D721Med (cell line): ENCODE data around the gene EPHA4.
A peak's percentile ranks its signal among the peaks of the same experiment; 100 is the strongest.

Source experiments
- DNase-seq: peaks from one replicate; pipeline ENCODE4 v3.0.0; 2011; ENCODE audit warnings: low spot score; ENCODE audit not compliant: insufficient read length
- FAIRE-seq: peaks from 2 replicates; lab custom pipeline; 2011; peaks lifted over from hg19 to GRCh38; lab: Jason Lieb, UNC
- CTCF ChIP-seq: IDR thresholded peaks from 2 replicates; pipeline ENCODE4 v1.5.1; 2012; ENCODE audit warnings: mild to moderate bottlenecking, control low read depth; ENCODE audit not compliant: insufficient read depth; ENCODE audit errors: missing control alignments

Gene EPHA4

GRCh38 chr2:221454459-221455105 lies 117.5 kb downstream of the EPHA4 start:
- TF ChIP-seq CTCF = peak; percentile 30
- FAIRE-seq = peak; percentile 91
- no peak for DNase-seq

- no peak for FAIRE-seq
- TF ChIP-seq CTCF = no peak
Measured at GRCh38 chr2:221451862-221452788, 120.0 kb downstream of the EPHA4 start.

GRCh38 chr2:221450280-221450679 lies 121.8 kb downstream of the EPHA4 start:
- no peak for TF ChIP-seq CTCF
- DNase-seq (no peak), FAIRE-seq (no peak)

More at GRCh38 chr2:221451862-221452788, 120.0 kb downstream of the EPHA4 start:
- DNase-seq = no peak

GRCh38 chr2:221449406-221449805 lies 122.7 kb downstream of the EPHA4 start:
- no peak for DNase-seq
- no peak for TF ChIP-seq CTCF
- no peak for FAIRE-seq

GRCh38 chr2:221448844-221449390 lies 123.2 kb downstream of the EPHA4 start:
- FAIRE-seq (no peak), DNase-seq (no peak)
- TF ChIP-seq CTCF = no peak

GRCh38 chr2:221448057-221448843 lies 123.9 kb downstream of the EPHA4 start:
- no peak for DNase-seq
- no peak for FAIRE-seq
- TF ChIP-seq CTCF = no peak
